ENCODE data around the gene MACO1. TPM values are rescaled to one million over a fixed set of nuclear protein-coding genes. Genes with fewer than 3 reads are reported as not detected.
A peak's percentile ranks its signal among the peaks of the same experiment; 100 is the strongest.

The MACO1 gene
- total RNA-seq, 4 donors from 2014 or later: 38.8 to 74.6 (median 44.8) TPM

DNA sequence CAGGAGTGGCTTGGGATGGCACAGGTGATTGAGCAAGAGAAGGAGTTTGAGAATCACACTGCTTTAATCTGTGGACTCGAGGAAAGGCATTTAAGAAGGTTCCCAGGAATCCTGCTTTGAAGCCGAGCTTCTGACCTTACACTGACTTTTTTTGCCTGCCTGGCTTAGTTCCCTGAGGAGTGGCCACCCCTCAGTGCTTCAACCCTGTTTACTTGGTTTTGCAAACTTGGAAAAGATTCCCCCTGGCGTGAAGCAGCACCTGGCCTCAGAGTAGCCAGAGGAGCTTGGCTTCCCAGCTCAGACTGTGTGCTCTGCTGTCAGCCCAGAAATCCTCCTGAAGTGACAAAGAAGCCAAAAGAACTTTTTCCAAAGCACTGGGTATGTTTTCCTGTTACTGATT, 64.3 kb downstream of the MACO1 start:
- H3K27me3 ChIP-seq: no peaks in the 10 kb centered on the region
- intact Hi-C loops (cut with DNase I; ENCODE audit: low total_unique reads): no loop called here
- TF ChIP-seq, protein P1, sequence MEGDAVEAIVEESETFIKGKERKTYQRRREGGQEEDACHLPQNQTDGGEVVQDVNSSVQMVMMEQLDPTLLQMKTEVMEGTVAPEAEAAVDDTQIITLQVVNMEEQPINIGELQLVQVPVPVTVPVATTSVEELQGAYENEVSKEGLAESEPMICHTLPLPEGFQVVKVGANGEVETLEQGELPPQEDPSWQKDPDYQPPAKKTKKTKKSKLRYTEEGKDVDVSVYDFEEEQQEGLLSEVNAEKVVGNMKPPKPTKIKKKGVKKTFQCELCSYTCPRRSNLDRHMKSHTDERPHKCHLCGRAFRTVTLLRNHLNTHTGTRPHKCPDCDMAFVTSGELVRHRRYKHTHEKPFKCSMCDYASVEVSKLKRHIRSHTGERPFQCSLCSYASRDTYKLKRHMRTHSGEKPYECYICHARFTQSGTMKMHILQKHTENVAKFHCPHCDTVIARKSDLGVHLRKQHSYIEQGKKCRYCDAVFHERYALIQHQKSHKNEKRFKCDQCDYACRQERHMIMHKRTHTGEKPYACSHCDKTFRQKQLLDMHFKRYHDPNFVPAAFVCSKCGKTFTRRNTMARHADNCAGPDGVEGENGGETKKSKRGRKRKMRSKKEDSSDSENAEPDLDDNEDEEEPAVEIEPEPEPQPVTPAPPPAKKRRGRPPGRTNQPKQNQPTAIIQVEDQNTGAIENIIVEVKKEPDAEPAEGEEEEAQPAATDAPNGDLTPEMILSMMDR (IDR thresholded peaks at IDR 0.05 in 4 of 5, conservative IDR thresholded peaks at IDR 0.05 in 1 of 5): no peak
- no peak for TF ChIP-seq POLR2A (IDR thresholded peaks at IDR 0.05)
- H3K4me3 ChIP-seq: no peak overlapping the region
- H3K36me3 ChIP-seq: peaks cover 0 to 92% of the 10 kb centered on the region in 2 donors
- no peak for ATAC-seq
- in situ Hi-C loops (cut with MboI; ENCODE audit: low sequenced_read_pairs in 4 of 4): no loop called here
- no peaks in the 10 kb centered on the region for H3K9me3 ChIP-seq
- DNase-seq: no peak
- H3K4me1 ChIP-seq: no peaks in the 10 kb centered on the region
- H3K27ac ChIP-seq: no peak overlapping the region

DNA sequence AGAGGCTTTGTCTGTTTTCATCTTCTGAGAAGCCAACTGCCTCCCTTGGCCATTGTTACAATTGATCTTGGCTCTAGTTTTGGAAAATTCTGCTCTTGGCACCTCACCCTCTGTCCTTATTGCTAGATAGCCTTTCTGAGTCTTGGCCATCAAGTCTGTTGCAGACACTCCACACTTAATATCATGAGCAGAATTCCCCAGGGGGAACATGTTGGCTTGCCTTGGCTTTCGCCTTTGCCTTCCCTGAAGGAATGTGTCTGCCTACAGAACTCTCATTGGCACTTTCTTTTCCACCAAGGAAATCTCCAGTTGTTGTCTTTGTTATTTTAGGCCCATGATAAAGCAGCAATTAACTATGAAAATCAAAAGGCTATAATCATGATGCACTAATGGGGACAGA, 70.0 kb downstream of the MACO1 start:
- intact Hi-C loops (cut with DNase I; ENCODE audit: low total_unique reads): no loop called here
- TF ChIP-seq, protein P1 (IDR thresholded peaks at IDR 0.05 in 4 of 5, conservative IDR thresholded peaks at IDR 0.05 in 1 of 5): no peak
- no peak for TF ChIP-seq POLR2A (IDR thresholded peaks at IDR 0.05)
- Histone ChIP-seq H3K36me3 (peaks cover 0 to 39% of the 10 kb centered on the region in 2 donors), H3K27ac (no peak overlapping the region), H3K27me3 (no peaks in the 10 kb centered on the region), H3K4me1 (peaks cover 12 to 13% of the 10 kb centered on the region in 2 donors), H3K9me3 (no peaks in the 10 kb centered on the region), H3K4me3 (no peak overlapping the region)
- in situ Hi-C loops (cut with MboI; ENCODE audit: low sequenced_read_pairs in 4 of 4): no loop called here
- ATAC-seq: no peak
- DNase-seq: no peak

DNA sequence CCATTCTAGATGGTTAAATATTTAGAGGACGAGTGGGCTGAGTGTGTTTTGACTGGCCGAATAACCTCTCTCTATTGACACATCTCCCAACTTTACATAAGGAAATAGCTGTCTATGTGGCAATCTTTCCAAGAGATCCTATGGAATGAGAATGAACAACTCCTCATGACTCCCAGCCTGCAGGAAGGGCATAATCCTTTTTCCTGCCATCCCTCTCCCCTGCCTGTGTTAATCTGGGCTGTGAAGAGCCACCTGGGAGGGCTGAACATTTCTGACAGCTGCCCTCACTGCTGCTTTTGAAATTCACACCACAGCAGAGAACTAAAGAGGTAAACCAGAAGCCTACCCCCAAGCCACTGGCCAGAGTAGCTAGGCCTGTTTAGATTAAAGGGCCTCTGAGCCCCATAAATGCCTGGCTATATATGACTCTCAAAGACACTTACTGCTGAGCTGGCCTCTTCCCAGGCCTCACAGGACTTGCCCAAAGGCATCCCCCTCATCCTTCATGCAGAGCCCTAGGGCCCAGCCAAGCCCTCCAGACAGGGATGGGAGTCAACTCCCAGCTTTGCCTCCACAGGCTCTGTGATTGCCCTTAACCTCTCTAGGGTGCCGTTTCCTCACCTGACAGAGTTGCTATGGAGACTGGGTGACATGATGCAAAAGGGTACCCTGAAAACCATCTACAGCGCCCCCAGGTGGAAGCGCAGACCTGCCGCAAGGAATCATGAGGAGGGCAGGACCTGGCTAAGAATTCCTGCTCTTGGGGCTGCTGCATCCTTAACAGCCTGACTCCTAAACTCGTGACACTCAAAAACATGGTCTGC, 70.8 kb downstream of the MACO1 start:
- ATAC-seq (no peak), DNase-seq (no peak)
- H3K4me1 ChIP-seq: peaks cover 12 to 13% of the 10 kb centered on the region in 2 donors
- no peaks in the 10 kb centered on the region for H3K27me3 ChIP-seq
- no peak for TF ChIP-seq POLR2A (IDR thresholded peaks at IDR 0.05)
- TF ChIP-seq, protein P1 (IDR thresholded peaks at IDR 0.05 in 4 of 5, conservative IDR thresholded peaks at IDR 0.05 in 1 of 5): peak in 2 of 5 experiments; percentile 7 to 18
- peaks cover 0 to 32% of the 10 kb centered on the region in 2 donors for H3K36me3 ChIP-seq
- no peaks in the 10 kb centered on the region for H3K9me3 ChIP-seq
- intact Hi-C loops (cut with DNase I; ENCODE audit: low total_unique reads): loop anchor here (2.0 kb wide), 1 partner anchor 41 kb away; the partner anchor contains the start of gene LDLRAP1
- in situ Hi-C loops (cut with MboI; ENCODE audit: low sequenced_read_pairs in 4 of 4): no loop called here
- H3K27ac ChIP-seq: no peak overlapping the region
- no peak overlapping the region for H3K4me3 ChIP-seq

DNA sequence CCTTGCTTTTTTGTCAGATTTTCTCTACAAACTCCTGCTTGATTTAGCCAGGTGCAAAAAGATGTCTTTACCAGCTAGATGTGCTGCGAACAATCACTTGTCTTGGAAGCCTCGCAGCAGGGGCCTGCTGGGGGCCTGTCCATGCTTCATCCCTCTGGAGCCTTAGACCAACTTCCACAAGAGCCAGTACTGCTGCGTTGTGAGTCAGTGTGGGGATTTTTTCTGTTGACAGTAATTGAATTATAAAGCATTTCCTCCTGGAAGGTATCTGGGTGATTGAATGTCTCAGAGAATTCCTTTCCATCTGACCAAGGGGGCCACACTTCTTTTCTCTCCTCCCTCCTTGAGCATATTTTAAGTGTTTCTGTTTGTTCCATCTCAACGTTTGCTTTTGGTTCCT, 72.3 kb downstream of the MACO1 start:
- TF ChIP-seq POLR2A (IDR thresholded peaks at IDR 0.05): no peak
- TF ChIP-seq, protein P1 (IDR thresholded peaks at IDR 0.05 in 4 of 5, conservative IDR thresholded peaks at IDR 0.05 in 1 of 5): no peak
- no peak overlapping the region for H3K4me3 ChIP-seq
- no peaks in the 10 kb centered on the region for H3K27me3 ChIP-seq
- H3K36me3 ChIP-seq: peaks cover 0 to 22% of the 10 kb centered on the region in 2 donors
- in situ Hi-C loops (cut with MboI; ENCODE audit: low sequenced_read_pairs in 4 of 4): no loop called here
- DNase-seq (no peak), ATAC-seq (no peak)
- intact Hi-C loops (cut with DNase I; ENCODE audit: low total_unique reads): loop anchor here (2.0 kb wide), 1 partner anchor 40 kb away; the partner anchor contains the start of gene LDLRAP1
- peak overlapping the region in 2 of 4 donors; percentile 47 to 51 for H3K27ac ChIP-seq
- no peaks in the 10 kb centered on the region for H3K9me3 ChIP-seq
- H3K4me1 ChIP-seq: peaks cover 12 to 13% of the 10 kb centered on the region in 2 donors

Data from gastrocnemius medialis (tissue), 4 donors.